ENCODE results near the gene GRM1.

GRM1 gene

DNA sequence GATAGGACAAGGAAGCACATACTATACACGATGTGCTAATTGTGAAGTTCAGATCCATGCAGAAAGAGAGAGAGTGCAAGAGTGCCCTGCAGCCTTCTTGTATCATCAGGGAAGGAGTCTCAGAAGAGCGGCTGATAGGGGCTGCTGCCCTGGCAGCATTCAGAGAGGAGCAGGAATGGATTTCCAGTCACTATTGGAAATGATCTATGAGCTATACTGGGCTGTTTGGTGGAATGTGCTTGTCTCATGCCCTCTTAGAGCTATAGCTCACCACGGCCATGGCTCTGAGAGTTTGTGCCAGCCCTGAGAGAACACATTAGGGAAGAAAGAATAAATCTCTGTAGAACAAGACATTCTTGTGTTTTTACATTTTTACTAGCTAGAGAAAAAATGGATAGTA lies 302.2 kb downstream of the GRM1 start:
- no peaks in the 10 kb centered on the region for H3K36me3 ChIP-seq
- H3K4me3 ChIP-seq: no peak overlapping the region
- no peaks in the 10 kb centered on the region for H3K9me3 ChIP-seq
- DNase-seq: no peak
- H3K27ac ChIP-seq: no peak overlapping the region
- TF ChIP-seq, protein P1, sequence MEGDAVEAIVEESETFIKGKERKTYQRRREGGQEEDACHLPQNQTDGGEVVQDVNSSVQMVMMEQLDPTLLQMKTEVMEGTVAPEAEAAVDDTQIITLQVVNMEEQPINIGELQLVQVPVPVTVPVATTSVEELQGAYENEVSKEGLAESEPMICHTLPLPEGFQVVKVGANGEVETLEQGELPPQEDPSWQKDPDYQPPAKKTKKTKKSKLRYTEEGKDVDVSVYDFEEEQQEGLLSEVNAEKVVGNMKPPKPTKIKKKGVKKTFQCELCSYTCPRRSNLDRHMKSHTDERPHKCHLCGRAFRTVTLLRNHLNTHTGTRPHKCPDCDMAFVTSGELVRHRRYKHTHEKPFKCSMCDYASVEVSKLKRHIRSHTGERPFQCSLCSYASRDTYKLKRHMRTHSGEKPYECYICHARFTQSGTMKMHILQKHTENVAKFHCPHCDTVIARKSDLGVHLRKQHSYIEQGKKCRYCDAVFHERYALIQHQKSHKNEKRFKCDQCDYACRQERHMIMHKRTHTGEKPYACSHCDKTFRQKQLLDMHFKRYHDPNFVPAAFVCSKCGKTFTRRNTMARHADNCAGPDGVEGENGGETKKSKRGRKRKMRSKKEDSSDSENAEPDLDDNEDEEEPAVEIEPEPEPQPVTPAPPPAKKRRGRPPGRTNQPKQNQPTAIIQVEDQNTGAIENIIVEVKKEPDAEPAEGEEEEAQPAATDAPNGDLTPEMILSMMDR (IDR thresholded peaks at IDR 0.05): no peak
- intact Hi-C loops (cut with DNase I; ENCODE audit: low total_unique reads): no loop called here
- H3K4me1 ChIP-seq: no peaks in the 10 kb centered on the region
- no peaks in the 10 kb centered on the region for H3K27me3 ChIP-seq

DNA sequence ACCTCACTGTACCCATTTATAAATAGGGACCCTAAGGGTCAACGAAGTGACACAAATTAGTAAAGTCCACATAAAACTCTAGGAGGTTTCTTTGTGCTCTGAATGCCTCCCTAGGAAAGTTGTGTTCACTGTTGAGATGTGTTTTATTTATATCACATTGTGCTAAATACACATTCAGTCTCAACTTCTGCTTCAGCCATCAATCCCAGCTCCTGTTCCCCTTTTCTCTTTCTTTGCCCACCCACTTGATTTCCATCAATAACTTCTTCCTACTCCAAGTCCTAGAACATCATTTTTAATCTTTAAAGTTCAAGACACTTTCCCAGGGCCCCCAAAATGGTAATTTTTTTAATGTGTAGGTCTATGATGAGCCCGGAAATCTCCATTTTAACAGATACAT lies 306.5 kb downstream of the GRM1 start:
- no peaks in the 10 kb centered on the region for H3K4me1 ChIP-seq
- TF ChIP-seq, protein P1 (IDR thresholded peaks at IDR 0.05): no peak
- no peak overlapping the region for H3K4me3 ChIP-seq
- H3K36me3 ChIP-seq: no peaks in the 10 kb centered on the region
- intact Hi-C loops (cut with DNase I; ENCODE audit: low total_unique reads): no loop called here
- H3K27ac ChIP-seq: no peak overlapping the region
- no peaks in the 10 kb centered on the region for H3K9me3 ChIP-seq
- no peaks in the 10 kb centered on the region for H3K27me3 ChIP-seq
- DNase-seq: no peak

- no peaks in the 10 kb centered on the region for H3K36me3 ChIP-seq
- DNase-seq: no peak
Observed at GRCh38 chr6:146336191-146336590, 307.3 kb downstream of the GRM1 start.

GRCh38 chr6:146337376-146337775 lies 308.5 kb downstream of the GRM1 start:
- H3K27ac ChIP-seq: no peak overlapping the region
- intact Hi-C loops (cut with DNase I; ENCODE audit: low total_unique reads): no loop called here
- H3K9me3 ChIP-seq: no peaks in the 10 kb centered on the region
- no peak for DNase-seq
- H3K4me1 ChIP-seq: no peaks in the 10 kb centered on the region
- H3K4me3 ChIP-seq: no peak overlapping the region
- no peaks in the 10 kb centered on the region for H3K27me3 ChIP-seq
- no peaks in the 10 kb centered on the region for H3K36me3 ChIP-seq
- TF ChIP-seq, protein P1 (IDR thresholded peaks at IDR 0.05): no peak

More at GRCh38 chr6:146336191-146336590, 307.3 kb downstream of the GRM1 start:
- no peaks in the 10 kb centered on the region for H3K9me3 ChIP-seq
- TF ChIP-seq, protein P1 (IDR thresholded peaks at IDR 0.05): no peak
- intact Hi-C loops (cut with DNase I; ENCODE audit: low total_unique reads): no loop called here
- H3K27me3 ChIP-seq: no peaks in the 10 kb centered on the region
- H3K4me3 ChIP-seq: no peak overlapping the region
- H3K4me1 ChIP-seq: no peaks in the 10 kb centered on the region
- H3K27ac ChIP-seq: no peak overlapping the region

GRCh38 chr6:146339716-146340115 lies 310.9 kb downstream of the GRM1 start:
- no peak overlapping the region for H3K27ac ChIP-seq
- no peaks in the 10 kb centered on the region for H3K9me3 ChIP-seq
- intact Hi-C loops (cut with DNase I; ENCODE audit: low total_unique reads): no loop called here
- no peaks in the 10 kb centered on the region for H3K27me3 ChIP-seq
- no peak overlapping the region for H3K4me3 ChIP-seq
- H3K4me1 ChIP-seq: no peaks in the 10 kb centered on the region
- DNase-seq: no peak
- H3K36me3 ChIP-seq: no peaks in the 10 kb centered on the region
- TF ChIP-seq, protein P1 (IDR thresholded peaks at IDR 0.05): no peak

All from tibial artery (tissue), 4 donors.